GM19467 (cell line): ENCODE data around the gene GPBAR1.
"Not testable (repeated sequence)": the region's sequence is repeated elsewhere in the genome, so short reads cannot be mapped to it uniquely, and the experiment has no call there.

Source experiments
- ATAC-seq: cut with Tn5 transposase; IDR thresholded peaks from one replicate; pipeline ENCODE4 v1.9.1; 2021; ENCODE audit warnings: mild to moderate bottlenecking, moderate library complexity; ENCODE audit not compliant: unreplicated experiment

Gene GPBAR1

GRCh38 chr2:218305383-218305782 lies 44.6 kb downstream of the GPBAR1 start:
- ATAC-seq, result no peak

DNA sequence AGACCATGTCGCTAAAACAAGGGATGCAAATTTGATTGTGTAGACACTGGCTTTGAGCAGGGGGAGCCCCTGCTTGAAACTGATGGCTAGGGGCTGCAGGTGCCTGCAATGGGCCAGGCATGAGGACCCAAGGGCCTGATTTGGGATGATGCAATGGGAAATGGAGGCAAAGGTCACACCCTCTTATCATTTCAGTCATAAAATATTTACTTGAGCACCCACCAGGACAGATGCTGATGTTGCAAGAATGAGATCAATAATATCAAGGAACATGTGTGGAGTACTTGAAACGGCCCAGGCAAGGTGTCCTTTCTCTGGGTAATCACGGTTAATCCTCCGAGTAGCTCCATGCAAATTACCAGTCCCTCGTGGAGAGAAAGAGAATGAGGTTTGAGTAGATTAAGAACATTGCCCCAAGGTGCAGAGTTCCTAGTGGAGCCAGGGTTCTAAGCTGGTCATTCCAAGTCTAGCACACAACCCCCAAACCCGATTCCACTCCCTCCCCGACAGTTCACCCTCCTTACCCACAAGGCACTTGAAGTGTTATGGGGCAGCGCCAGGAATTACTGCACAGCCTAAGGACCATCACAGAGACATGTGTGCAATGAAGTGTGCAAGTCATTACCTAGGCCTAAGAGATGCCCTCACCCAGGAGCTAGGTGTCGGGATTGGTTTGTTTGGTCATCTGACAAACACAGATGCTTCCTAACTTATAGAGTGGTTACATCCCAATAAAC lies 45.5 kb downstream of the GPBAR1 start:
- ATAC-seq, result no peak

DNA sequence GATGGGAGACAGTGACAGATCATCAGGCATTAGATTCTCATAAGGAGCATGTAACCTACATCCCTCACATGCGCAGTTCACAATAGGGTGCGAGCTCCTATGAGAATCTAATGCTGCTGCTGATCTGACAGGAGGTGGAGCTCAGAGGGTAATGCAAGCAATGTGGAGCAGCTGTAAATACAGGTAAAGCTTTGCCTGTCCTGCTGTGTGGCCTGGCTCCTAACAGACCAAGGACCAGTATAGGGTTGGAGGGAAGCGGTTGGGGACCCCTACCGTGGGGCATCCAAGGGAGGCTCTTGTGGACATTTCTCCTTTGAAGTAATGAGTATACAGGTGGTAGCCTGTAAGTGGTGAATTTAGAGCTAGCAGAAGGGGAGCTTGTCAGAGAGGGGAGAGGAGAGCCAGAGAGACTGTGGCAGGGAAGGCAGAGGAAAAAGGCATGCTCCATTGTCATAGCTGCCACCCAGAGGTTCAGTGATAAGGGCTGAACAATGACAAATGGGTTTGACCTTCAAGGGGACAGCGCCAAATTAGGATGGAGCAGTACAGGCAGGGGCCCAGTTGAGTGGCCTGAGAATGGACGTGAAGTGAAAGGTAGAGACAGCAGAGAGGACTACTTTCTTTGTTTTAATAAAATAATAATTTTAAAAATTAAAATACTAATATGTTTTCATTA lies 46.7 kb downstream of the GPBAR1 start:
- no peak for ATAC-seq

DNA sequence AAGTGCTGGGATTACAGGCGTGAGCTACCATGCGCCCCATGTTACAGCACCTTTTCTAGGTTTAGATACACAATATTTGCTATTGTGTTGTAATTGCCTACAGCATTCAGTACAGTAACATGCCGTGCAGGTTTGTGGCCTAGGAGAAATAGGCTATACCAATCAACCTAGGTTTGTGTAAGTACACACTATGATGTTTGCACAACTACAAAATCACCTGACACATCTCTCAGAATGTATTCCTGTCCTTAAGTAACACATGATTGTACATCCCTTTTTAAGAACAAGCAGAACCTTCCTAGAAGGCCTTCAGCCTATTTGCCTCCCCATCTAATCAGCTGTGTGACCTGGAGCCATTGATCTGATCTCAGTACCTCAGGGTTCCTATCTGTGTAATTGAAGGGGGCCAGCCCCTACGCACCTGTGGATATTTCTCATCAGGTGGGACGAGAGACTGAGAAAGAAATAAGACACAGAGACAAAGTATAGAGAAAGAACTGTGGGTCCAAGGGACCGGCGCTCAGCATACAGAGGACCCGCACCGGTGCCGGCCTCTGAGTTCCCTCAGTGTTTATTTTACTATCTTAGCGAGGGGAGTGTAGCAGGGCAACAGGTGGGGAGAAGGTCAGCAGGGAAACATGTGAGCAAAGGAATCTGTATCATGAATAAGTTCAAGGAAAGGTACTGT lies 50.2 kb downstream of the GPBAR1 start:
- no peak for ATAC-seq

DNA sequence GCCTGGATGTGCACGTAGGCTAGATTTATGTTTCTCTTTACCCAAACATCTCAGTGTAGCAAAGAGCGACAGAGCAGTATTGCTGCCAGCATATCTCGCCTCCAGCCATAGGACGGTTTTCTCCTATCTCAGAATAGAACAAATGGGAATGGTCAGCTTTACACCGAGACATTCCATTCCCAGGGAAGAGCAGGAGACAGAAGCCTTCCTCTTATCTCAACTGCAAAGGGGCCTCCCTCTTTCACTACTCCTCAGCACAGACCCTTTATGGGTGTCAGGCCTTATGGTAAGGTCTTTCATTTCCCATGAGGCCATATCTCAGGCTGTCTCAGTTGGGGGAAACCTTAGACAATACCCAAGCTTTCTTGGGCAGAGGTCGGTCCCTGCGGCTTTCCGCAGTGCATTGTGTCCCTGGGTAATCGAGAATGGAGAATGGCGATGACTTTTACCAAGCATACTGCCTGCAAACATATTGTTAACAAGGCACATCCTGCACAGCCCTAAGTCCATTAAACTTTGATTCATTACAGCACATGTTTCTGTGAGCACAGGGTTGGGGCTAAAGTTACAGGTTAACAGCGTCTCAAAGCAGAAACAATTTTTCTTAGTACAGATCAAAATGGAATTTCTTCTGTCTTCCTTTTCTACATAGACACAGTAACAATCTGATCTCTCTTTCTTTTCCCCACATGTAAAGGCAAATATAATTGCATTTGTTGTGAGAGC lies 50.9 kb downstream of the GPBAR1 start:
- ATAC-seq, result not testable (repeated sequence)

- ATAC-seq, result no peak
Observed at GRCh38 chr2:218312267-218312756, 51.5 kb downstream of the GPBAR1 start.

DNA sequence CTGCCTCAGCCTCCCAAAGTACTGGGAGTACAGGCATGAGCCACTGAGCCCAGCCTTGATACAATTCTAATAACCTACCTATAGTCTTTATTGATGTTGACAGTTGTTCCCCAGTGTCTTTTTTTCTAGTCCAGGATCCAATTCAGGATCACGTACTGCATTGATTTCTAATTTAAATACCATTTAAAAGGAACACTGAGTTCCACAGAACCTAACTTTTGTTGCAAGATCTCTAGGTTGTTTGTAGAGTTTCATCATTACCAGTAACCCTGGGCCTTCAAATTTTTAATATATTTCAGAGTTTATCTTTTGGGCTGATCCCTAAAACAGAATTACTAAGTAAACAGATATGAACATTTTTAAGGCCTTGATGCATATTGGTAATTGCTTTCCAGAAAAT lies 52.5 kb downstream of the GPBAR1 start:
- no peak for ATAC-seq
